ENCODE data around the gene SCYGR6.

DNA sequence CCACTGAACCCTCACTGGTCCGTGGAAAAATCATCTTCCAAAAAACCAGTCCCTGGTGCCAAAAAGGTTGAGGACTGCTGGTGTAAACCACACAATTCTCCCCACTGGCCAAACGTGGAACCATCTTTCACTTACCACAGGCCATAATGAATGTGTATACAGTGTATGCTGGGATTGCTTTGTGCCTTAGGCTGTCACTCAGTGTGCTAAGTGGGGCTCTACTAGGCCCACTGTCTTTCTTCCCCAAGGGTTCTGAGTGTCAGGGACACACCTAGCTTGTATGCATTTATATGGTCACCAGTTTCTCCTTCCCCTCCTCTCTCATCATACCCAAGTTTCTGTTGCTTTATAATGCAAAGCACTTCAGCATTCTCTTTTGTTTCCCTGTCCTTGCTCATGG is 48.4 kb upstream of the SCYGR6 start:
- TF ChIP-seq, protein P1, sequence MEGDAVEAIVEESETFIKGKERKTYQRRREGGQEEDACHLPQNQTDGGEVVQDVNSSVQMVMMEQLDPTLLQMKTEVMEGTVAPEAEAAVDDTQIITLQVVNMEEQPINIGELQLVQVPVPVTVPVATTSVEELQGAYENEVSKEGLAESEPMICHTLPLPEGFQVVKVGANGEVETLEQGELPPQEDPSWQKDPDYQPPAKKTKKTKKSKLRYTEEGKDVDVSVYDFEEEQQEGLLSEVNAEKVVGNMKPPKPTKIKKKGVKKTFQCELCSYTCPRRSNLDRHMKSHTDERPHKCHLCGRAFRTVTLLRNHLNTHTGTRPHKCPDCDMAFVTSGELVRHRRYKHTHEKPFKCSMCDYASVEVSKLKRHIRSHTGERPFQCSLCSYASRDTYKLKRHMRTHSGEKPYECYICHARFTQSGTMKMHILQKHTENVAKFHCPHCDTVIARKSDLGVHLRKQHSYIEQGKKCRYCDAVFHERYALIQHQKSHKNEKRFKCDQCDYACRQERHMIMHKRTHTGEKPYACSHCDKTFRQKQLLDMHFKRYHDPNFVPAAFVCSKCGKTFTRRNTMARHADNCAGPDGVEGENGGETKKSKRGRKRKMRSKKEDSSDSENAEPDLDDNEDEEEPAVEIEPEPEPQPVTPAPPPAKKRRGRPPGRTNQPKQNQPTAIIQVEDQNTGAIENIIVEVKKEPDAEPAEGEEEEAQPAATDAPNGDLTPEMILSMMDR (IDR thresholded peaks at IDR 0.05; ENCODE audit: low read length) = no peak
- TF ChIP-seq EZH2 (IDR thresholded peaks at IDR 0.05; ENCODE audit: borderline replicate concordance, low read length) = no peak

Measured in OCI-LY1 (cell line).